Stimulated activated CD8-positive, alpha-beta memory T cell treated with anti-CD3 and anti-CD28 coated beads, Interleukin-7, amount 100 ng/mL, for 4 hours (primary cell): ENCODE data around the gene SNX32.

ENCODE experiments used
- DNase-seq, 2 donors: peaks; one replicate each; pipeline ENCODE4 v3.0.0-alpha.2; 2020; ENCODE audit warnings: low read depth in 2 of 2

SNX32 gene

DNA sequence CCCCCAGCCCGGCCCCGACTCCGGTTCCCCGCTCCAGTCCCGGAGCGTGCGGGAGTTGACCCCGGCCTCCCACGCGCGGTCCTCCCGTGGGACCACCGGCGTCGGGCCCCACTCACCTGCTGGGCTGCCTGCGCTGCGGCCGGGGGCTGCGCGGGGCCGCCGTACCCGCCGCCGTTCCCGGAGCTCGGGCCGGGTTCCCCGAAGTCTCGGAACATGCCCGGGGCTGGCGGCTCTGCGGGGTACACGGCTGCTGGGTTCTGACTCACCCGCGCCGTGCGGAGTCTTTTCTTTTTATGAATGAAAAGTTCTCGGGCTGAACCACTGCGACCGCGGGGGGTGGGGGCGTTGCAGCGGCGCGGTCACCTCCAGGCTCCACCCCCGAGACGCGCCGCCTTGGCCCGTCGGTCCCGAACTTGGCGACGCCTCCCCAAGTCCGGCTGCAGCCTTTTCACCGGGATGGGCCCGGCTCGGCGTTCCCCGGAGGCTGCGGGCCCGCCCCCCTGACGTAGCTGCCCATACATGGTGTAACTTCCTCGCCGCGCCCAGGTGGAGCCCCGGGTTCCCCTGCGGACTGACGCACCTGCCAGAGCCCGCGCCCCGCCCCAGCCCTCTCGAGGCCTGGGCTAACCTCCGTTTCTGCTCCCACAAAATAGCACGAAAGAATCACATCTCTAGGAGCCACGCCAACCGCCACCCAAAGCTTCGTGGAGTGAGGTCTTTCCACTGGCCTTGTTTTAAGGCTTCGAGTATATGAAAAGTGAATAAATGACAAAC is 66.5 kb downstream of the SNX32 start, which contains the start of gene FOSL1:
Gene FOSL1 (minus strand): TSS at position 264 of the 774 bp plus-strand sequence. CDS start 49 bp downstream, at position 215.
- peak; percentile 90 to 94 for DNase-seq

DNA sequence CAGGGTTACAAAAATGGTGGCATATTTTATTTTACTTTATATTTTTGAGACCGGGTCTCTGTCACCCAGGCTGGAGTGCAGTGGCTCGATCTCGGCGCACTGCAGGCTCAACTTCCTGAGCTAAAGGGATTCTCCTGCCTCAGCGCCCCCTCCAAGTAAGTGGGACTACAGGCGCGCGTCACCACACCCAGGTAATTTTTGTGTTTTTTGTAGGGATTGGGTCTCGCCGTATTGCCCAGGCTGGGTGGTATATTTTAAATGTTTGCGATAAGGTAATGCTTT is 67.1 kb downstream of the SNX32 start:
- no peak for DNase-seq

DNA sequence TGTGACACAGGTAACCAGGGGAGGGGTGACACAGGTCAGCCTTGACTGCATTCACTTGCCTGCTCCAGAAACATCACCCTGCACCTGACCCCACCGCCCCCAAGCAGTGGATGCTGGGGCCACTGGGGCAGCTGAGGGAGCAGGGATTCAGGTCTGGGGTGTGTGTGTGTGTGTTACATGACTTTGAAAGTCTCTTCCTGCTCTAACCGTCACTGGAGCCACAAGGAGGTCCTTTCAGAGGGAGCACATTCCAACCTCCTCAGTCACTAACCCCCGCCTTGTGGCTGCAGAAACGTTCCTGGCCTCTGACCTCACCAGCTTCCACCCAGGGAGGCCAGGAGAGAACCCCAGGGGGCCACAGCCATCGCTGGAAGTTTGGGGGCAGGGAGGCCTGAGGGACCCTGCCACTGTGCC is 69.3 kb downstream of the SNX32 start:
- DNase-seq = no peak
